LHCN-M2 (cell line): Measurements from ENCODE around the gene BRICD5. TPM values are rescaled to one million over a fixed set of nuclear protein-coding genes. Genes with fewer than 3 reads are reported as not detected.

Experiments used
- DNase-seq: peaks from one replicate; pipeline ENCODE4 v3.0.0-alpha.2; 2012; ENCODE audit warnings: low read depth
- total RNA-seq: library from RNA; depleted of rRNA; stranded (reverse); fragments of >200 nt; gene quantifications from 2 replicates; pipeline ENCODE4 v1.2.3, GENCODE V29; 2014

BRICD5 gene
- total RNA-seq, 1 experiment from 2014 or later = 4.4 TPM

DNA sequence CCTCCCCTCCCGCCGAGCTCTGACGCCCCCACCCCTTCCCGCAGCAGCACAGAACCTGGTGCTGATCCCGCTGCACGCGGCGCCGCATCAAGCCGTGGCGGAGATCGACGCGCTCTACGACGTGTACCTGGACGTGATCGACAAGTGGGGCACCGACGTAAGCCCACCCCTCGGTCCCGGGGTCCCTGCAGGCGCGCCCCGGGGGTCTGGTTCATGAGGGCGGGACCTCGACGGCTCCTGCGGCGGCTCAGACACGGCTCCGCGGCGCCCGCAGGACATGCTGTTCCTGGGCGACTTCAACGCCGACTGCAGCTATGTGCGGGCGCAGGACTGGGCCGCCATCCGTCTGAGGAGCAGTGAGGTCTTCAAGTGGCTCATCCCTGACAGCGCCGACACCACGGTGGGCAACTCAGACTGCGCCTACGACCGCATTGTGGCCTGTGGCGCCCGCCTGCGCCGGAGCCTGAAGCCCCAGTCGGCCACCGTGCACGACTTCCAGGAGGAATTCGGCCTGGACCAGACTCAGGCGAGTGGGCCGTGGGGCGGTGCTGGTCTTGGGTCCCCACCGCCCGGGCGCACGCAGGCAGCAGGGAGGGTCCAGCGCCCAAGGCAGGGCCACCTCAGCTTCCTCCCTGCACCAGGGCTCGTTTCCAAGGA is 27.0 kb upstream of the BRICD5 start:
- no peak for DNase-seq

DNA sequence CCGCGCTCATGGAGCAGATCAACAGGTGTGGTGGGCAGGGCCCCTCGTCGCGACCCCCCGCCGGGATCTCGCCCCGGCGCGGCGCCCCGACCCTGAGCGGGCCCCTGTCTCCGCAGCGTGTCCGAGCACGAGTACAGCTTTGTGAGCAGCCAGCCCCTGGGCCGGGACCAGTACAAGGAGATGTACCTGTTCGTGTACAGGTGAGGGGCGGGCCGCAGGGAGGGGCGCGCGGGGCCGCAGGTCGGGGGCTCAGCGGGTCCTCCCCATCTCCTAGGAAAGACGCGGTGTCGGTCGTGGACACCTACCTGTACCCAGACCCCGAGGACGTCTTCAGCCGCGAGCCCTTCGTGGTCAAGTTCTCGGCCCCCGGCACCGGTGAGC is 26.4 kb upstream of the BRICD5 start:
- DNase-seq = no peak

DNA sequence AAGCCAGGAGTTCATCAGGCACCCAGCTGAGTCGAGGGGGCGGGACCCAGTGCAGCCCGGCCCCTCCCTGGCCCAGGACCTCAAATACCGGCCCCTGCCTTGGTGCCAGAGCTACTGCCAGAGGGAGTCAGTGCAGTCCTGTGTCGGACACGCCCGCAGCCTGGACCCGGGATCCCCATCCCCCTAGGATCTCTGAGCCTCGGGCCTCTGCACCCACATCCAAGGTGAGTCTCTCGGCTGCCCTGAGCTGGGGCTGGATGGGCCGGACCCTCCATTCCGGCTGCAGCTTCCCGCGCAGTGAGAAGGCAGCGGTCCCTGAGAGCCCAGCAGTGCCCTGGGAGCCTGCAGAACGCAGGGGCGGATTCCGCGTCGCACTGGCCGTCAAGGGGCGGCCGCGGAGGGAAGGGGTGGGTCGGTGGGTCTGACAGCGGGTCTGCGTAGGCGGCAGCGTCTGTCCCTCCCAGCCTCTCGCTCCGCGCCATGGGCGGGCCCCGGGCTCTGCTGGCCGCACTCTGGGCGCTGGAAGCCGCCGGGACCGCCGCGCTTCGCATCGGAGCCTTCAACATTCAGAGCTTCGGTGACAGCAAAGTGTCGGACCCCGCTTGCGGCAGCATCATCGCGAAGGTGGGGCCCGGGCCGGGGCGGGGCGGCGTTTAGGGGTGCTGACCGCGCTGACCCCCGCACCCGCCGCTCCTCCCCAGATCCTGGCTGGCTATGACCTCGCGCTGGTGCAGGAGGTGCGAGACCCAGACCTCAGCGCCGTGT is 25.9 kb upstream of the BRICD5 start, which contains the start of gene DNASE1L2:
TSS of gene DNASE1L2 (plus strand) at position 108 of the 765 bp plus-strand sequence. CDS start at position 481, 373 bp downstream.
- DNase-seq = no peak

DNA sequence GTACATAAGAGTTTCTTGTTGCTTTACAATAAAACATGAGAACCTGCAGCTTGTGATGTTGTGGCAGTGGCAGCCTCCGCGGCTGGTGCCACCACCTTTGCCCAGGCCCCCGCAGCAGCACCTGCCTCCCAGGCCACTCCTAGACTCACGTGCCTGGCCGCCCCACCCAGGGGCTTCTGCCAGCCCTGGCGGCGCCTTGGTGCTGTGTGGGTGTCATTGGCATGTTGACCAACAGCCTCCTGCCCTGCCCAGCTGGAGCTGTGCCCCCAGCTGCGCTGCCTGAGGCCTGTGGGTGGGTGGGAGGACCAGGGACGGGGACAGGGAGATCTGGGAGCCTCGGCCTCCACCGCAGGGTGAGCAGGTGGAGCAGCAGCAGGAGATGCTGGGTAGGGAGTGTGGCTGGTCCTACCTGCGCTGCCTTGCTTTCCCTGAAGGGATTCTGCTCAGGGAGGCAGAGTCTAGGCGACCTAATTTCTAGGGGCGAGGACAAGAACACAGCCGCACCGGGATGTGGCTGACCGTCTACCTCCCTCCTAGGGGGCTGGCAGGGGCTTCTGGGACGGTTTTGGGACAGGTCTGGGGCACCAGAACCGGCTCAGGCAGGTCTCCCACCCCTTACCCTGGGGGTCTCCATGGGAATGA is 25.2 kb upstream of the BRICD5 start:
- DNase-seq = no peak

DNA sequence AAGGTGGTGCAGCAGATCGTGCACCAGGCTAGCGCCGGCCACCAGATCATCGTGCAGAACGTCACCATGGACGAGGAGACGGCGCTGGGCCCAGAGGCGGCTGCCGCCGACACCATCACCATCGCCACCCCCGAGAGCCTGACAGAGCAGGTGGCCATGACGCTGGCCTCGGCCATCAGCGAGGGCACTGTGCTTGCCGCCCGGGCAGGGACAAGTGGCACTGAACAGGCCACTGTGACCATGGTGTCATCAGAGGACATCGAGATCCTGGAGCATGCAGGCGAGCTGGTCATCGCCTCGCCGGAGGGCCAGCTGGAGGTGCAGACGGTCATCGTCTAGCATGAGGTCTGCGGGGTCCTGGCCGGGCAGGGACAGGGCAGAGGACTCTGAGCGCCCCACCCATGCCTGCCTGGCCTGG is 24.6 kb upstream of the BRICD5 start:
- DNase-seq = no peak

DNA sequence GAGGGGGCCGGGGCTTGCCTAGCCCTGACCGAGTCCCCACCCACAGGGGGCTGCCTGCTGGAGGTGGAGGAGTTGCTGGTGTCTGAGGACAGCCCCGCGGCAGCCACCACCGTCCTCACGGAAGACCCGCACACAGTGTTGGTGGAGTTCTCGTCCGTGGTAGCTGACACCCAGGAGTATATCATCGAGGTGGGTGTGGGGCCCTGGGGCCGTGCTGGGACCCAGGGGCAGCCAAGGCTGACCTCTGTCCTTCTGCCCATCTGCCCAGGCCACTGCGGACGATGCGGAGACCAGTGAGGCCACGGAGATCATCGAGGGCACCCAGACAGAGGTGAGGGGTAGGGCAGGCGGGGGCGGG is 24.1 kb upstream of the BRICD5 start:
- no peak for DNase-seq

DNA sequence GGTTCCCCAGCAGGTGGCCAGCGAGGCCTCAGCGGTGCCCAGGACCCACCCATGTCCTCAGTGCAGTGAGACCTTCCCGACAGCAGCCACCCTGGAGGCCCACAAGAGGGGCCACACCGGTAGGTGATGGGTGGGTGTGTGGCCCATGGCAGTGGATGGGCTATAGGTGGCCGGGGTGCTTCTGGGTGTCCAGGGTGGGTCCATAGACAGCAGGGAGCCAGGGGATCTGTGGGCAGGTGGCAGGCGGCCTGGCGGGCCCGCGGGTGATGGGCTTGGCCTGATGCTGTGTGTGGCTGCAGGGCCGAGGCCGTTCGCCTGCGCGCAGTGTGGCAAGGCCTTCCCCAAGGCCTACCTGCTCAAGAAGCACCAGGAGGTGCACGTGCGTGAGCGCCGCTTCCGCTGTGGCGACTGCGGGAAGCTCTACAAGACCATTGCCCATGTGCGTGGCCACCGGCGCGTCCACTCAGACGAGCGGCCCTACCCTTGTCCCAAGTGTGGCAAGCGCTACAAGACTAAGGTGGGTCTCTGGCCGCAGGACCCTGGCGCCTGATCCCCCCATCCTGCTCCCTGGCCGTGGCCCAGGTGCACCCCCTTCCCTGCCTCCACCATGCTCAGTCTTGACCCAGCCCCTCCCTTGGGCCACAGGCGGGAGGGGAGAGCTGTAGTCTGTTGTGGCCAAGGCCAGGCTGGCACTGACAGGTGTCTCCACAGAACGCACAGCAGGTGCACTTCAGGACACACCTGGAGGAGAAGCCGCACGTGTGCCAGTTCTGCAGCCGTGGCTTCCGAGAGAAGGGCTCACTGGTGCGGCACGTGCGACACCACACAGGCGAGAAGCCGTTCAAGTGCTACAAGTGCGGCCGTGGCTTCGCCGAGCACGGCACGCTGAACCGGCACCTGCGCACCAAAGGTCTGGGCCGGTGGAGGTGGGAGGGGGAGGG is 23.5 kb upstream of the BRICD5 start:
- DNase-seq = no peak

DNA sequence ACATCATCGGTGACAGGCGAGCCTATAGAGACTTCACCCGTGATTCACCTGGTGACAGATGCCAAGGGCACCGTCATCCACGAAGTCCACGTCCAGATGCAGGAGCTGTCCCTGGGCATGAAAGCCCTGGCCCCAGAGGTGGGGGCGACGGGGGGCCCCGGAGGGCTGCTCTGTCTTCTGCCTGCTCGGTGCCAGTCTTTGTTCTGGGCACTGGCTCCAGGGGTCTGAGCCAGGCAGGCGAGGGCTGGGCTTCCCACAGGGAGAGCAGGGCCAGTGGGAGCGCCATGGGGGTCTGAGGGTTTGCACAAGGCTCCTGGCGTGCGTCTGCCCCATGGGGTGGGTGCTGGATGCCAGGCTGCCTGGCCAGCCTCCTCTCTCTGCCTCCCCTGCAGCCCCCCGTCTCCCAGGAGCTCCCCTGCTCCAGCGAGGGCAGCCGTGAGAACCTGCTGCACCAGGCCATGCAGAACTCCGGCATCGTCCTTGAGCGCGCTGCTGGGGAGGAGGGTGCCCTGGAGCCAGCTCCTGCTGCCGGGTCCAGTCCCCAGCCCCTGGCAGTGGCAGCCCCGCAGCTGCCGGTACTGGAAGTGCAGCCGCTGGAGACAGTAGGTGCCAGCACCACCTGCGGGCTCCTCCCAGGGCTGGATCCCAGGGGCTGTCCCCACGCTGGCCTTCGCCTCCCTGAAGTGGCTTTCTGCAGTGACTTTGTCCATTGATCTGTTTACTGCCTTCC is 22.5 kb upstream of the BRICD5 start:
- no peak for DNase-seq

DNA sequence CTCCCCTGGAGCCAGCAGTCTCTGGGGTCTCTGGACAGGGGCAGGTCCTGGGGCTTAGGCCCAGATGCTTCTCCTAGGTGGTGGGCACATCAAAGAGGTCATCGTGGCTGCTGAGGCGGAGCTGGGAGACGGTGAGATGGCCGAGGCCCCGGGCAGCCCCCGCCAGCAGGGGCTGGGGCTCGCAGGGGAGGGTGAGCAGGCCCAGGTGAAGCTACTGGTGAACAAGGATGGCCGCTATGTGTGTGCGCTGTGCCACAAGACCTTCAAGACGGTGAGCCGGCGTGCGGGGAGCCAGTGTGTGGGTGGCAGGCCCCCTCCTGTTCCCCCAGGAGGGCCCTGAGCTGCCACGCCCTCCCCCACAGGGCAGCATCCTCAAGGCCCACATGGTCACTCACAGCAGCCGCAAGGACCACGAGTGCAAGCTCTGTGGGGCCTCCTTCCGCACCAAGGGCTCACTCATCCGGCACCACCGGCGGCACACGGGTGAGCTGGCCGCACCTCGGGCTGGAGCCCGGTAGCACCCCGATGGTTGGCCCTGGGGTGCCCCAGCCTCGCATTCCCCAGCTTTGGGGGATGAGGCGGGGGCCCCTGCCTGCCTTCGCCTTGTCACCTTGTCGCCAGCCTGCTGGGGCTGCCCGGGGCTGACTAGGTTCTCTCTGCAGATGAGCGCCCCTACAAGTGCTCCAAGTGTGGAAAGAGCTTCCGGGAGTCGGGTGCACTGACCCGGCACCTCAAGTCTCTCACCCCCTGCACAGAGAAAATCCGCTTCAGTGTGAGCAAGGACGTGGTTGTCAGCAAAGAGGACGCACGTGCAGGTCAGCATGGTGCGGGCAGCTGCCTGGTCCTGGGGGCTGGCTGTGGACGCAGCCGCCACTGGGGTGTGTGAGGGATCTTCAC is 21.7 kb upstream of the BRICD5 start:
- no peak for DNase-seq

DNA sequence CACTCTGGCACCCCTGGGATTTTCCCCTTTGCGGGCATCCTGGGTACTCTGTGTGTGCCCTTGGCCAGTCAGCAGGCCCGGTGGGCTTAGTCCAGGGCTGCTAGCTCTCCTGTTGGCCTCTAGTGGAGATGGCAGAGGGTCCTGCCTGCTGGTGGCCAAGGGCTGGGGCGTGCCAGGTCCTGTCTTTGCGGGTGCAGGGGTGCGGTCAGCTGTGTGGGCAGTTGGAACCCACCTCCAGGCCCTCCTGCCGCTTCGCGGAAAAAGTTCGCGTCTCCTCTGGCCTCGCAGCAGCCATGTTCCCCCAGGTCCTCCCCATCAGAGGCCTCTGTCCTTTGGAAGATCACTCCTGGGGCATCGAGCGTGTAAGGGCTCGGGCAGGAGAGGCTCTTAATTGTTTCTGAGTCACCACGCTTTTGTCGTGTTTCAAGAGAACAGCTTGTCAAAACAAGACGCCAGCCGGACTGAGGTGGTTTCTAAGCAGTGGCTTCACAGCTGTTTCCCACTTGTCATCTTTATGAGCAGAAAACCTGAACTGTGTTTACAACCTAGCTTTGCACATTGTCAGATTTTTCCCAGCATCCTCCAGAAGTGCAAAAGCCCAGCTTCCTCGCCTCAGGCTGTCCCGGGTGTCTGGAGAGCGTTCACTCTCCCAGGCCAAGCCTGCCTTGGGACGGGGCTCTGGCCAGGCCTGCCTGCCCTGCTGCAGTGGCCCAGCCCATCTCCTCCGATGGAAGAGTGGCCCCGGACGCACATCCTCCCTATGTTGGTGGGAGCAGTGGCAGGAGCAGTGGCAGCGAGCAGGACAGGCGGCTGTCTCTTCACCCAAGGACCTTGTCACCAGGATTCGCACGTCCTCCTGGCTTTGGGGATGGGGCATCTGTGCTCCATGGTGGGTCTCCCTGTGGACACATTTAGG is 20.6 kb upstream of the BRICD5 start:
- peak; percentile 97 for DNase-seq

DNA sequence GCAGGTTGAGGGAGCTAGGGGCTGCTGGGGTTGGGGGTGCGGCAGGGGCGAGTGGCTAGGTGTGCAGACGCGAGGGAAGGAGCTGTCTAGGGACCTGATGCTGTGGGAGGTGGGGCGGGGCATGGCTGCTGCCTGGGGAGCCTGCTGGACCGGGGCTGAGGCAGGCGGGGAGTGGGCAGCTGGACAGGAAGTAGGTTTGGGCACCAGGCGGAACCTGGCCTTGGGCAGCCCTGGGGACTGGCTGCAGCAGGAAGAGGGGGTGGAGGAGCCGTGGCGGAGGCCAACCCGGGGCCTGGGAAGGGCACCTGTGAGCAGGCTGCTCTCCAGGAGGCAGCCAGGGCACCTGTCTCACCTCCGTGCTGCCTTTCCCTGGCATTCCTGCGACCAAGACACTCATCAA is 19.7 kb upstream of the BRICD5 start:
- DNase-seq = no peak

DNA sequence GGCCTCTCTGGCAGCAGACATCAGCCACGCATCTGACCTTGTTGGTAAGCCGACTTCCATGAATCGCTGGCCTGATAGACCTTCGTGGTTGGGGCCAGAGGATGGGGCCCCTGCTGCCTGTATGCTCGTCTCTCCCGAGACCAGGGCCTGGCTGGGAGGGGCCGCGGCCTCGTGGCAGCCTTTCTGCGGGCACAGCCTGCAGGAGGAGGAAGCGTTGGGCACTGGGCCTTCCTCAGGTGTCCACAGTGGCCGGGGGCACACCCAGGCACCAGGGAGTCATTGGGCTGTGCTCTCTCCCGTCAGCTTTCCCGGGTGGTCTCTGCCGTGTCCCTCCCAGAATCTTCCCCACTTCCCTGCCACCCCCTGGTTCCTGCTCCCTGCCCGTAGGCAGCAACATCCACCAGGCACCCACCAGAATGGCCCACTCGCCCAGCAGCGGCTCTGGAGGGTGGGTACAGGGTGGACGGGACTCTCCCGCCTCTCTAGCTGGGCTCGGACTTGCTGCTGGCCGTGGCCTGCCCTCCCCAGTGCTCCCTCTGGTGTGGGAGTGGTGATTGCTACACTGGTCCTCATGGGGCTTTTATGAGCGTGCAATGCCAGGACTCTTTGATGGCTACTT is 19.1 kb upstream of the BRICD5 start:
- DNase-seq = no peak

DNA sequence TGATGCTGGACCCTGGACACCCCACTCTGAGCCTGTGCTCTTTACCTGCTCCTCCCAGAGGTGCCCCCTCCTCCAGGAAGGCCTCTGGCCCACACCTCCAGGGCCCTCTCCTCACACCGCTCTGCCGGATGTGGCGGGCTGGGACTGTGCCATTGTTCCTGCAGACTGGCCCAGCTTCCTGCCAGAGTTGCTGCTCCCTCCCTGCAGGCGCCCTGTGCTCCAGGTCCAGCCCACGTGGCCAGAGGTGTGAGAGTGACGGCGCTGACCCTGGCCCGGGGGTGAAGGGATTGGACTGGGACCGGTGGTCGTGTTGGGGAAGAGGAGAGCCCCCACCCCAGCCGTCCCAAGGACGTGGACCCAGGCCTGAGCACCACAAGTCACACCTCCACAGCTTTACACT is 18.4 kb upstream of the BRICD5 start:
- DNase-seq = no peak

DNA sequence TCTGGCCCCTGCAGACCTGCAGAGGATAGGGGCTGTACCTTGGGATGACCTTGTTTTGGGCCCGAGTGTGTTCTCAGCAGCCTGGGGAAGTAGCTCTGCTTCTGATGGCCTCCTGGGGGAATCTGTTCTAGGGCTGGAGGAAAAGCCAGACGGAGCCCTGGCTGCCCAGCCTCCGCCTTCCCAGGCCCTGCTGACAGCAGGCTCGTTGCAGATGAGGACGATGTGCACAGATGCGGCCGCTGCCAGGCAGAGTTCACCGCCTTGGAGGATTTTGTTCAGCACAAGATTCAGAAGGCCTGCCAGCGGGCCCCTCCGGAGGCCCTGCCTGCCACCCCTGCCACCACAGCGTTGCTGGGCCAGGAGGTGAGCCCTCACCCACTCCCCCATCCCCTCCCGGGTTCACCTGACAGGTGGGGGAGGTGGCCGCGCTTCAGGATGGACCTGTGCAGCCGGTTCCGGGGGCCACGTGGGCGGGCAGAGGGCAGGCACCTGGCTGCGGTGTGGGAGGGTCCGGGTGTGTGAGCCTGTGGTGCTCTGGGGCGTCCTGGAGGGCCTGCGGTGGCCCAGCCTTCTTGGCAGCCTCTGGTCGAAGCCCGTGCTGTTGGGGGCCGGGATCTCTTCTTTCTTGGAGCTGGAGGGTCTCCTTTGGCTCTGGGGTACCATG is 17.6 kb upstream of the BRICD5 start:
- no peak for DNase-seq

DNA sequence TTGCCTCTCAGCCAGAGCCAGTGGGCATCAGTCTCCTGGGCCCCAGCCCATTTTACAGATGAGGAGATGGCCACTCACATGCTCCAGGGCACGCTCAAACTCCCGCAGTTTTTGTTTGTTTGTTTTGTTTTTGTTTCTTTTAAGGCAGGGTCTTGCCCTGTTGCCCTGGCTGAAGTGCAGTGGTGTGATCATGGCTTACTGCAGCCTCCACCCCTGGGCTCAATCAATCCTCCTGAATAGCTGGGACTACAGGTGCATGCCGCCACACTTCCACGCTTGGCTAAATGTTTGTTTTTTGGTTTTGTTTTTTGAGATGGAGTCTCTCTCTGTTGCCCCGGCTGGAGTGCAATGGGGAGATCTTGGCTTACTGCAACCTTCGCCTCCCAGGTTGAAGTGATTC is 16.3 kb upstream of the BRICD5 start:
- no peak for DNase-seq

DNA sequence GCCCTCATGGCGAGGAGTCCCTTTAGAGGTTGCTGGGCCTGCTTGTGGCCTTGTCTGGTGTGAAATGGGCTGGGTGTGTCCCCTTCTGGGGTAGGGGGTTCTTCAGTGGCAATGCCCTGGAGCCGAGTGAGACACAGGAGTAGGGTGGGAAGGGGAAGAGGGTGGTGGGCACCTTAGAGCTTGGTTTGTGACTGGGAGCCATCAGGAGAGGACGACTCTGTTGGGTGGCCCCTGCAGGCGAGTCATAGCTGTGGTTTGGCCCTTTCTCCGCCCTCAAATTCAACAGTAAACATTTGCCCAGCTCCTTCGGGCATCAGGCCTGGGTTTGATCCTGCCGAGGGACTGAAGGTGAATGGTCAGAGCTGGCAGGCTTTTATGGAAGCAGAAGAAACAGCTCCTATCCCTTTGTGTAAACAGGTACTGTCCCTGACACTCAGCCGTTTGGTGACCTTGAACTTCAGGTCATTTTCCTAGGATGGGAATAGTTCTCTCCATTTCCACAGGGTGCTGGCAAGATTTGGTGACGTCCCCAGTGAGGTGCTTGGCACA is 15.7 kb upstream of the BRICD5 start:
- peak; percentile 44 for DNase-seq

DNA sequence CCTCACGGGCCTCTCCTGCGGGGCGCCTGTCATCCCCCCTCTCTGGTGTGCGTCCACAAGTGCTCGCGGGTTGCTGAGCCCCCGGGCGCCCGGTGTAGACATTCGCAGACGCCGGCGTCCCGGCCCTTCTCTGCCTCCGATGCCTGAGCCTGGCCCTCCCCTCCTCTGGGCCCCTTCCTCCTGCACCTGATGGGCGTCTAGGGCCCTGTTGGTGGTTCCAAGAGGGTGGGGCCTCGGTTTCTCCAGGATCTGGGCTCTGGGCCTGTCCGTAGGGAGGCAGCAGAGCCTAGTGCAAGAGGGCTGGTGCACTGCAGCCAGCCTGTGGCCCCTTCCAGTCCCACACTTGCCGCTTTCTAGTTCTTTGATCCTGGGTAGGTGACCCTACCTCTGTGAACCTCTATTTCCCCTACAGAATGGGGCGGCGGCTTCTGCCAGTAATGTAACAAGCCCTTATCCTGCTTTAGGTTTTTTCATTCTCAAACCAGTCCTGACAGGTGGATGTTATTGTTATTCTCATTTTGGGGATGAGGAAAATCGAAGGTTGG is 13.4 kb upstream of the BRICD5 start:
- DNase-seq = no peak
